HG03521 (cell line): ENCODE measurements around the gene CYP4F11.
"Not testable (repeated sequence)": the region's sequence is repeated elsewhere in the genome, so short reads cannot be mapped to it uniquely, and the experiment has no call there.

Experiments
- ATAC-seq: cut with Tn5 transposase; IDR thresholded peaks from one replicate; pipeline ENCODE4 v1.9.1; 2021; ENCODE audit warnings: mild to moderate bottlenecking, moderate library complexity; ENCODE audit not compliant: unreplicated experiment

CYP4F11 gene, protein sequence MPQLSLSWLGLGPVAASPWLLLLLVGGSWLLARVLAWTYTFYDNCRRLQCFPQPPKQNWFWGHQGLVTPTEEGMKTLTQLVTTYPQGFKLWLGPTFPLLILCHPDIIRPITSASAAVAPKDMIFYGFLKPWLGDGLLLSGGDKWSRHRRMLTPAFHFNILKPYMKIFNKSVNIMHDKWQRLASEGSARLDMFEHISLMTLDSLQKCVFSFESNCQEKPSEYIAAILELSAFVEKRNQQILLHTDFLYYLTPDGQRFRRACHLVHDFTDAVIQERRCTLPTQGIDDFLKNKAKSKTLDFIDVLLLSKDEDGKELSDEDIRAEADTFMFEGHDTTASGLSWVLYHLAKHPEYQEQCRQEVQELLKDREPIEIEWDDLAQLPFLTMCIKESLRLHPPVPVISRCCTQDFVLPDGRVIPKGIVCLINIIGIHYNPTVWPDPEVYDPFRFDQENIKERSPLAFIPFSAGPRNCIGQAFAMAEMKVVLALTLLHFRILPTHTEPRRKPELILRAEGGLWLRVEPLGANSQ

DNA sequence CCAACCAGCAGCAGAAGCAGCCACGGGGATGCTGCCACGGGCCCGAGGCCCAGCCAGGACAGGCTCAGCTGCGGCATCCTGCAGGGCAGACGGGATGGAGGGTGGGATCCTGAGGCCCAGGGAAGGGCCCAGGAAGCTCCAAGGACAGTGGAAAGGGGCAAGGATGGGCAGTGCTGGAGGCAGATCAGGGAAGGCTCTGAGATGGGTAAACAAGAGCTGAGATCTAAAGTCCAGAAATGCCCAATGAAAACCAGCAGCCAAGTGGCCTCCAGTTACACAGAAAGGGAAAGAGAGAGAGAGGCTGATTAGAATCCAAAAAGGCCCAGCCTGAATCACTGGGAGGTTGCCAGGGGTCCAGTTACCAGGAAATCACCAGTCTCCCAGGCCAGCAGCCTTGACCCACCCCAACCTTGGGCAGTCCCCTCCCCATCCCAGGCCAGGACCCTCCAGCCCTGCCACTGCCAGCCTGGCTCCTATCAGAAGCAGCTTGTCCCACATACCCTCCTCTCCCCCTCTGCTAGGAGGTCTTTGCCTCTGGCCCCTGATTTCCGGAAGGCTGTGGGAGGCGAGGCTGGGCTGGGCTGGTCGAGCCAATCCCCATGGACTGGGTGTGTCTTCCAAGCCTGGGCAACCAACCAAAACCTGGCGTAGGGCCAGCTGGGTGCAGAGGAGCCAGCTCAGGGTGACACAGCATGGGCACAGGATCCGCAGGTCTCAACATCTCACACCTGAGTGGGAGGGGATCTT, at the start of gene CYP4F11:
Gene CYP4F11 (minus strand): TSS at position 198 of the 747 bp plus-strand sequence. CDS start 121 bp downstream, at position 77.
- no peak for ATAC-seq

DNA sequence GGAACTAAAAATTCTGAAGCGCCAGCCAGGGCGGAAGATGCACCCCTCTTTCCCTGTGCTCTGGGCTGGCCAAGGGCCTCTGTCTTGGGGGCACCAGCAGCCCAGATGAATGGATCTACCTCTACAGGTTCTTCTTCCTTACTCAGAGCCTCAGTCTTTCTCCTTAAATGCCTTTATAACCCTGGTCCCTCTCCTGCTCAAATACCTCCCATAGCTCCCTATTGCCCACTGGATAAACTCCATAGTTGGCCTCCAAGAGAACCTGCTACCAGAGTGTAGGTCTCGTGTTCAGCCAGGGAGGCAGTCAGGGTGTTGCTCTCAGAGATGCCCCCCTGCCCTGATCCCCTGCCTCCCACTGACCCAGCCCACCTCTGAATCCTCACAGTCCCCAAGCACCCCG, 45.0 kb upstream of the CYP4F11 start:
- ATAC-seq: no peak

DNA sequence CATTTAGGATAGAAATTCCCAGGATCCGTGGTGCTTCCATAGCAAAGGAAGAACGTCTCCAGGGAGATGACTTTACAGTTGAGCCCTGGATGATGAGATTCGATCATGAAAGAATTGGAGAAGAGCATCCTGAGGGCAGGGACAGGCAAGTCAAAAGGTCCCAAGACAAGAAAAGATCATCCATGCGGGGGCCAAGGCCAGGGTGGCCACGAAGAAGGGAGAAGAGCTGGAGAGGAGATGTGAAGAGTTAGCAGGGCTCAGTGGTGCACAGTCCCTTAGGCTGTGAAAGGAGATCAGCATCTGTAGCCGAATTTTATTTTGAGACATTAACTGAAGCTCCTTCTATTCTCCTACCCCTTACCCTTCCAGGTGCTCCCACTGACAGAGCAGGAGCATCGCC, 43.4 kb upstream of the CYP4F11 start:
- ATAC-seq: no peak

- ATAC-seq: no peak
These were observed 42.7 kb upstream of the CYP4F11 start for GRCh38 chr19:15976836-15977689.

DNA sequence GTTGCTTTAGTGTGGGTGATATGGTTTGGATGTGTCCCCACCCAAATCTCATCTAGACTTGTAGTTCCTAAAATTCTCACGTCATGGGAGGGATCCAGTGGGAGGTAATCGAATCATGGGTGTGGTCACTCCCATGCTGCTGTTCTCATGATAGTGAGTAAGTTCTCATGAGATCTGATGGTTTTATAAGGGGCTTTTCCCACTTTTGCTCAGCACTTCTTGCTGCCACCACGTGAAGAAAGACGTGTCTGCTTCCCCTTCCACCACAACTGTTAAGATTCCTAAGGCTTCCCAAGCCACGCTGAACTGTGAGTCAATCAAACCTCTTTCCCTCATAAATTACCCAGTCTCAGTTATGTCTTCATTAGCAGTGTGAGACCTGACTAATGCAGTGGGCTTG, 40.5 kb upstream of the CYP4F11 start:
- no peak for ATAC-seq

- ATAC-seq: not testable (repeated sequence)
These were observed 37.7 kb upstream of the CYP4F11 start for GRCh38 chr19:15972043-15972442.

DNA sequence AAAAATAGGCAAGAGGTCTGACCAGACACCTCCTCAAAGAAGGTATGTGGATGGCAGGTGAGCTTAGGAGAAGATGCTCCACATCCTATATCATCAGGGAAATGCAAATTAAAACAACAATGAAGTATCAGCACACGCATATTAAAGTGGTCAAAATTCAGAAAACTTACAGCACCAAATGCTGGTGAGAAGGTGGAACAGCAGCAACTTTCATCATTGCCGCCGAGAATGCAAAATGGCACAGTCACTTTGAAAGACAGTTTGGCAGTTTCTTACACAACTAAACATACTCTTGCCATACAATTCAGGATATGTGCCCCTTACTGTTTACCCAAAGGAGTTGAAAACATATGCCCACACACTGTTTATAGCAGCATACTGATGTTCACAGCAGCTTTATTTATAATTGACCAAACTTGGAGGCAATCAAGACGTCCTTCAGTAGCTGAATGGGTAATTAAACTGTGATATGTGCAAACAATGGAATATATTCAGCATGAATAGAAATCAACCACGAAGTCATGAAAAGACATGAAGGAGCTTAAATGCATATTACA, 37.0 kb upstream of the CYP4F11 start:
- ATAC-seq: no peak

- no peak for ATAC-seq
These were observed 29.9 kb upstream of the CYP4F11 start for GRCh38 chr19:15964231-15964630.

GRCh38 chr19:15962319-15962718, 28.0 kb upstream of the CYP4F11 start:
- ATAC-seq: no peak

- ATAC-seq: no peak
These were observed 20.5 kb upstream of the CYP4F11 start for GRCh38 chr19:15954820-15955219.

DNA sequence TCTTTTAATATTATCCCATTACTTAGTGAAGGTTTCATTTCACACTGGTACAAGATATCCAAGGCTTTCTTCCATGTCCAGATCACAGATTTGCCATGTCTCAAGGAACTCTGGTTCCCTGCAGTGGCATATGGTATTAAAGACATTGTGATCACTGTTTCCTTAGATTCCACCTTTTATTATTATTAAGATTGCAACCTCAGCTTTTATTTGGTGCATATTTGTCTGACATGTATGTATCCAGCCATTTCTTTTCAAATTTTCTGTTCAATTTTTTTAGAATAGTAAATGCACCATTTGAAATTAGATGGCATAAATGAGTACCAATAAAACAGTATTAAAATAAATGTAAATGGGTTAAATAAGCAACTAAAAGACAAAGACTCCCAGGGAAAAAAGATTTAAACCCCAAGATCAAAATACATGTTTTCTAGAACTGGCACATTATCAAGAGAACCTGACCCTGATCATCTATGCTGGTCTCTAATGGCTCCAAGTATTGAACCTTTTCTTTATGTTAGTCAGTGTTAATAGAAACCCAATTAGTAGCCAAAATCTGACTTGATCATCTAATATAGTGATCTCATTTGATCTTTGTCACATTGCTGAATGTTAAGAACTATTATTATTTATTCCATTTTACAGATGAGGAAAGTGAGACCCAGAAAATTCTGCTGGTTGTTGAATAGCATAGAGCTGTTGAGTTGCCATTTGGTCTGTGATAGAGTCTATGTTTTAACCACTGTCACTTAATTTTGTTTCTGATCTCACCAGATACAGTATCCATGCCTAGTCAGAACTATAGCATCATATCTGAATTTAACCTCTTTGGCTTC, 14.1 kb upstream of the CYP4F11 start, which contains the start of gene OR10H4:
Gene OR10H4 (plus strand): TSS at position 786 of the 836 bp plus-strand sequence. CDS start 0 bp downstream, at position 786.
- ATAC-seq: no peak

DNA sequence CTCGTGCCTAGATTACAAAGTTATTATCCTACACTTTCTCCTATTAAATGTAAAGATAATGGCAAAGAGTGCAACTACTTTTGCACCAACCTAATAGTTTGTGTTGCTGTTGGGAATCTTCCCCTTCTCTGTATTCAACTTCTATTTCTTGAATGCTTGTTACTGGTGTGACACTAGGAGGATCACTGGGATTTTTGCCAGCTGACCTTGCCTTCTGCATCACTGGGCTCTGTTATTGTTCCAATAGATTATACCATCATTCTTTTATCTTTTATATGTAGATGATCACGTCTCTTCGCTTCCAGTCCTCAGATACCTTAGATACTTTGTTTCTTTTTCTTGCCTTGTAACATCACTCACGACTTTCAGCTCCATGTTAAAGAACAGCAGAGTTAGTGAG, 11.0 kb upstream of the CYP4F11 start:
- ATAC-seq: no peak

DNA sequence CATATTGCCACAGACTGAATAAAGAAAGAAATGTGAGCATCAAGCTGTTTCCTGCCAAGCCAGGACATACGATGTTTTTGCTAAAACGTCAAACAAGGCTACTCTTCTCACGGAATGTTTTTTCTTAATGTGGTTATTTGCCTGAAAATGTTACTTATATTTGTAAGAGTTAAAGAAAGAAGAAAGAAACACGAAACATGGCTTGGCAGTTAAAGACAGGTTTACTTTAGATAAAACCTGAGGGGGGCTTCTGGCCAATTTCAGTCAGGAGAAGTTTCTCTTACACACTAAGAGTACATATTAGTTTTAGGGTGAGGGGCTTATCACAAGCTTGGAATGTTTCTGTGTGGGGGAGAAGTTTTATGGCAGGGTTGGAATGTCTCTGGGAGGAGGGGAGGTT, 10.1 kb upstream of the CYP4F11 start:
- no peak for ATAC-seq

GRCh38 chr19:15937771-15938170, 3.4 kb upstream of the CYP4F11 start:
- ATAC-seq: no peak

- ATAC-seq: no peak
These were observed 2.6 kb upstream of the CYP4F11 start for GRCh38 chr19:15936950-15937349.

DNA sequence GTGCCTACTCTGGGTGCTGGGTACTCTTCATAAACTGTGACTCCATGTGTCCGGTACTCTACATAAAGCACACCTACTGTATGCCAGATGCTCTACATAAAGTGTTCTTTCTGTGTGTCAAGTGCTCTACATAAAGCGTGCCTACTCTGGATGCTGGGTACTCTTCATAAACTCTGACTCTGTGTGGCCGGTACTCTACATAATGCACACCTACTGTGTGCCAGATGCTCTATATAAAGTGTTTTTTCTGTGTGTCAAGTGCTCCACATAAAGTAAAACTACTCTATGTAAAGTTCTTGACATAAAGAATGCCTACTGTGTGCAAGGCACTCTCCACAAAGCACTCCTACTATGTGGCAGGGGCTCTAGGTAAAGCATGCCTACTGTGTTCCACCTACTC, 1.8 kb upstream of the CYP4F11 start:
- no peak for ATAC-seq

- no peak for ATAC-seq
These were observed 906 bp upstream of the CYP4F11 start for GRCh38 chr19:15935167-15935702.

- not testable (repeated sequence) for ATAC-seq
These were observed 483 bp downstream of the CYP4F11 start for GRCh38 chr19:15933761-15934331.

GRCh38 chr19:15928321-15928720, 6.0 kb downstream of the CYP4F11 start:
- no peak for ATAC-seq
